Measurements from ENCODE around the gene CFAP77.

Gene CFAP77

GRCh38 chr9:132465131-132465635 is 55.2 kb downstream of the CFAP77 start:
- H2BK12ac ChIP-seq (ENCODE audit: low read length in 2 of 2): no peak overlapping the region
- no peak overlapping the region for H2AFZ ChIP-seq (ENCODE audit: low read depth, low read length)
- H2BK15ac ChIP-seq (ENCODE audit: low read depth, poor library complexity, severe bottlenecking): no peak overlapping the region
- no peaks in the 10 kb centered on the region for H3K4me1 ChIP-seq (ENCODE audit: control insufficient read depth, insufficient read depth, low read depth, low read length)
- no peak overlapping the region for H3K4ac ChIP-seq (ENCODE audit: low read depth in 1 of 2, low read length in 2 of 2)
- H3K27me3 ChIP-seq (ENCODE audit: control insufficient read depth in 1 of 2, insufficient read depth in 1 of 2, low read length in 2 of 2): peaks cover 27 to 82% of the 10 kb centered on the region in 2 experiments
- DNase-seq: no peak
- H3K27ac ChIP-seq (ENCODE audit: low read length, poor library complexity, severe bottlenecking): no peak overlapping the region
- H2BK120ac ChIP-seq (ENCODE audit: low read depth, low read length): no peak overlapping the region
- H3K4me2 ChIP-seq (ENCODE audit: low read length, poor library complexity, severe bottlenecking): no peak overlapping the region
- H3K23ac ChIP-seq (ENCODE audit: low read length in 2 of 2): no peak overlapping the region
- no peak overlapping the region for H3K14ac ChIP-seq (ENCODE audit: low read length in 2 of 2)
- WGBS: 77% methylated on average over 5 of the region's 5 CpGs
- H2AK5ac ChIP-seq (ENCODE audit: low read length, severe bottlenecking): no peak overlapping the region
- peaks cover 6% of the 10 kb centered on the region for H3K9me3 ChIP-seq (ENCODE audit: control insufficient read depth, low read length)
- H3K79me1 ChIP-seq (replicated peaks; ENCODE audit: low read length, poor library complexity, severe bottlenecking): no peaks in the 10 kb centered on the region
- no peak overlapping the region for H2BK5ac ChIP-seq (ENCODE audit: low read depth, low read length, poor library complexity, severe bottlenecking)
- H3K36me3 ChIP-seq (ENCODE audit: control insufficient read depth in 1 of 2, insufficient read depth in 2 of 2, low read depth in 1 of 2, low read length in 2 of 2): no peaks in the 10 kb centered on the region
- H4K8ac ChIP-seq (ENCODE audit: low read length): no peak overlapping the region
- H4K91ac ChIP-seq (ENCODE audit: low read length): no peak overlapping the region
- H3K18ac ChIP-seq (ENCODE audit: low read depth in 1 of 2, low read length in 2 of 2): no peak overlapping the region
- no peak overlapping the region for H3K4me3 ChIP-seq (ENCODE audit: insufficient read depth in 1 of 2, low read depth in 1 of 2, low read length in 2 of 2)
- no peak overlapping the region for H3K9ac ChIP-seq (ENCODE audit: low read length)

- Histone ChIP-seq H3K36me3 (ENCODE audit: control insufficient read depth in 1 of 2, insufficient read depth in 2 of 2, low read depth in 1 of 2, low read length in 2 of 2) (no peaks in the 10 kb centered on the region), H3K27me3 (ENCODE audit: control insufficient read depth in 1 of 2, insufficient read depth in 1 of 2, low read length in 2 of 2) (peaks cover 42 to 82% of the 10 kb centered on the region in 2 experiments), H3K9me3 (ENCODE audit: control insufficient read depth, low read length) (peaks cover 5% of the 10 kb centered on the region), H2AK5ac (ENCODE audit: low read length, severe bottlenecking) (no peak overlapping the region), H3K4me2 (ENCODE audit: low read length, poor library complexity, severe bottlenecking) (no peak overlapping the region), H4K8ac (ENCODE audit: low read length) (no peak overlapping the region), H3K27ac (ENCODE audit: low read length, poor library complexity, severe bottlenecking) (no peak overlapping the region), H2BK15ac (ENCODE audit: low read depth, poor library complexity, severe bottlenecking) (no peak overlapping the region), H3K23ac (ENCODE audit: low read length in 2 of 2) (no peak overlapping the region), H3K14ac (ENCODE audit: low read length in 2 of 2) (no peak overlapping the region), H3K4me3 (ENCODE audit: insufficient read depth in 1 of 2, low read depth in 1 of 2, low read length in 2 of 2) (no peak overlapping the region), H2AFZ (ENCODE audit: low read depth, low read length) (no peak overlapping the region), H3K18ac (ENCODE audit: low read depth in 1 of 2, low read length in 2 of 2) (no peak overlapping the region), H3K79me1 (replicated peaks; ENCODE audit: low read length, poor library complexity, severe bottlenecking) (no peaks in the 10 kb centered on the region), H2BK5ac (ENCODE audit: low read depth, low read length, poor library complexity, severe bottlenecking) (no peak overlapping the region), H4K91ac (ENCODE audit: low read length) (no peak overlapping the region), H3K4me1 (ENCODE audit: control insufficient read depth, insufficient read depth, low read depth, low read length) (no peaks in the 10 kb centered on the region), H3K9ac (ENCODE audit: low read length) (no peak overlapping the region), H2BK12ac (ENCODE audit: low read length in 2 of 2) (no peak overlapping the region), H3K4ac (ENCODE audit: low read depth in 1 of 2, low read length in 2 of 2) (no peak overlapping the region), H2BK120ac (ENCODE audit: low read depth, low read length) (no peak overlapping the region)
- 86% methylated on average over 4 of the region's 4 CpGs for WGBS
- no peak for DNase-seq
These were observed 62.2 kb downstream of the CFAP77 start for GRCh38 chr9:132472199-132472598.

- peaks cover 45 to 82% of the 10 kb centered on the region in 2 experiments for H3K27me3 ChIP-seq (ENCODE audit: control insufficient read depth in 1 of 2, insufficient read depth in 1 of 2, low read length in 2 of 2)
- H3K9ac ChIP-seq (ENCODE audit: low read length): no peak overlapping the region
- H3K36me3 ChIP-seq (ENCODE audit: control insufficient read depth in 1 of 2, insufficient read depth in 2 of 2, low read depth in 1 of 2, low read length in 2 of 2): no peaks in the 10 kb centered on the region
- H3K4me3 ChIP-seq (ENCODE audit: insufficient read depth in 1 of 2, low read depth in 1 of 2, low read length in 2 of 2): no peak overlapping the region
- no peak overlapping the region for H2BK15ac ChIP-seq (ENCODE audit: low read depth, poor library complexity, severe bottlenecking)
- no peak overlapping the region for H3K4ac ChIP-seq (ENCODE audit: low read depth in 1 of 2, low read length in 2 of 2)
- no peak overlapping the region for H3K14ac ChIP-seq (ENCODE audit: low read length in 2 of 2)
- no peaks in the 10 kb centered on the region for H3K4me1 ChIP-seq (ENCODE audit: control insufficient read depth, insufficient read depth, low read depth, low read length)
- H3K9me3 ChIP-seq (ENCODE audit: control insufficient read depth, low read length): peaks cover under 1% of the 10 kb centered on the region
- DNase-seq: no peak
- H4K91ac ChIP-seq (ENCODE audit: low read length): no peak overlapping the region
- no peak overlapping the region for H3K27ac ChIP-seq (ENCODE audit: low read length, poor library complexity, severe bottlenecking)
- no peak overlapping the region for H3K4me2 ChIP-seq (ENCODE audit: low read length, poor library complexity, severe bottlenecking)
- no peak overlapping the region for H2BK120ac ChIP-seq (ENCODE audit: low read depth, low read length)
- no peak overlapping the region for H3K18ac ChIP-seq (ENCODE audit: low read depth in 1 of 2, low read length in 2 of 2)
- 80% methylated on average over 9 of the region's 9 CpGs for WGBS
- H4K8ac ChIP-seq (ENCODE audit: low read length): no peak overlapping the region
- H2BK5ac ChIP-seq (ENCODE audit: low read depth, low read length, poor library complexity, severe bottlenecking): no peak overlapping the region
- H3K23ac ChIP-seq (ENCODE audit: low read length in 2 of 2): no peak overlapping the region
- no peak overlapping the region for H2AFZ ChIP-seq (ENCODE audit: low read depth, low read length)
- H3K79me1 ChIP-seq (replicated peaks; ENCODE audit: low read length, poor library complexity, severe bottlenecking): no peaks in the 10 kb centered on the region
- no peak overlapping the region for H2AK5ac ChIP-seq (ENCODE audit: low read length, severe bottlenecking)
- no peak overlapping the region for H2BK12ac ChIP-seq (ENCODE audit: low read length in 2 of 2)
These were observed 62.6 kb downstream of the CFAP77 start for GRCh38 chr9:132472599-132472998.

GRCh38 chr9:132474253-132474652 is 64.2 kb downstream of the CFAP77 start:
- DNase-seq: no peak
- Histone ChIP-seq H4K91ac (ENCODE audit: low read length) (no peak overlapping the region), H3K14ac (ENCODE audit: low read length in 2 of 2) (no peak overlapping the region), H3K4ac (ENCODE audit: low read depth in 1 of 2, low read length in 2 of 2) (no peak overlapping the region), H2BK120ac (ENCODE audit: low read depth, low read length) (no peak overlapping the region), H3K23ac (ENCODE audit: low read length in 2 of 2) (no peak overlapping the region), H4K8ac (ENCODE audit: low read length) (no peak overlapping the region), H3K4me3 (ENCODE audit: insufficient read depth in 1 of 2, low read depth in 1 of 2, low read length in 2 of 2) (no peak overlapping the region), H3K27me3 (ENCODE audit: control insufficient read depth in 1 of 2, insufficient read depth in 1 of 2, low read length in 2 of 2) (peaks cover 51 to 84% of the 10 kb centered on the region in 2 experiments), H2AK5ac (ENCODE audit: low read length, severe bottlenecking) (no peak overlapping the region), H3K9me3 (ENCODE audit: control insufficient read depth, low read length) (no peaks in the 10 kb centered on the region), H2BK12ac (ENCODE audit: low read length in 2 of 2) (no peak overlapping the region), H2AFZ (ENCODE audit: low read depth, low read length) (no peak overlapping the region), H3K27ac (ENCODE audit: low read length, poor library complexity, severe bottlenecking) (no peak overlapping the region), H2BK15ac (ENCODE audit: low read depth, poor library complexity, severe bottlenecking) (no peak overlapping the region), H2BK5ac (ENCODE audit: low read depth, low read length, poor library complexity, severe bottlenecking) (no peak overlapping the region), H3K9ac (ENCODE audit: low read length) (no peak overlapping the region), H3K79me1 (replicated peaks; ENCODE audit: low read length, poor library complexity, severe bottlenecking) (no peaks in the 10 kb centered on the region), H3K18ac (ENCODE audit: low read depth in 1 of 2, low read length in 2 of 2) (no peak overlapping the region), H3K4me1 (ENCODE audit: control insufficient read depth, insufficient read depth, low read depth, low read length) (no peaks in the 10 kb centered on the region), H3K4me2 (ENCODE audit: low read length, poor library complexity, severe bottlenecking) (no peak overlapping the region), H3K36me3 (ENCODE audit: control insufficient read depth in 1 of 2, insufficient read depth in 2 of 2, low read depth in 1 of 2, low read length in 2 of 2) (no peaks in the 10 kb centered on the region)
- WGBS: 85% methylated on average over 11 of the region's 14 CpGs
